ENCODE measurements around the gene SCAP.

- no peak for TF ChIP-seq ZNF140 (tag by site-specific recombination; IDR thresholded peaks at IDR 0.05)
- TF ChIP-seq CTCF (tag by site-specific recombination; IDR thresholded peaks at IDR 0.05): peak; percentile 31; the same call in 1 of the 2 replicates
- TF ChIP-seq ZNF426 (tag by site-specific recombination; IDR thresholded peaks at IDR 0.05): no peak
- no peak for TF ChIP-seq ZNF335 (tag by site-specific recombination; conservative IDR thresholded peaks at IDR 0.05)
- no peak for TF ChIP-seq ZNF10 (tag by site-specific recombination; IDR thresholded peaks at IDR 0.05)
- no peak for TF ChIP-seq PBX3 (CRISPR knock-in tag; IDR thresholded peaks at IDR 0.05)
- TF ChIP-seq ZNF585B (tag by site-specific recombination; IDR thresholded peaks at IDR 0.05): no peak
- no peak for TF ChIP-seq ZBTB21 (tag by site-specific recombination; IDR thresholded peaks at IDR 0.05)
- no peak for TF ChIP-seq ZFP37 (tag by site-specific recombination; IDR thresholded peaks at IDR 0.05)
- no peak for TF ChIP-seq ZNF354C (tag by site-specific recombination; IDR thresholded peaks at IDR 0.05; ENCODE audit: borderline replicate concordance, low read depth)
- no peak for TF ChIP-seq ZNF24 (tag by site-specific recombination; IDR thresholded peaks at IDR 0.05)
- no peak for TF ChIP-seq KLF7 (tag by site-specific recombination; IDR thresholded peaks at IDR 0.05; ENCODE audit: borderline replicate concordance)
- no peak for TF ChIP-seq ZBTB20 (tag by site-specific recombination; IDR thresholded peaks at IDR 0.05)
- no peak for TF ChIP-seq YY1 (tag by site-specific recombination; IDR thresholded peaks at IDR 0.05)
These were observed 53.7 kb downstream of the SCAP start for GRCh38 chr3:47421741-47422649.

Data from HEK293 (cell line).